Fibroblast of lung (primary cell): Measurements from ENCODE around the gene ARID1B. TPM values are rescaled to one million over a fixed set of nuclear protein-coding genes. Genes with fewer than 3 reads are reported as not detected.
A peak's percentile ranks its signal among the peaks of the same experiment; 100 is the strongest.

Source experiments
- DNase-seq, 2 donors: peaks; one replicate each; pipeline versions ENCODE4 v3.0.0 to v3.0.0-alpha.2; 2010; ENCODE audit warnings: low read depth in 2 of 2
- H2AFZ ChIP-seq: 2 replicates; pipeline ENCODE4 v1.5.1; 2012; ENCODE audit warnings: low read length, control low read depth, inconsistent platforms
- H3K27ac ChIP-seq: 2 replicates; pipeline ENCODE4 v1.5.1; 2011; ENCODE audit warnings: low read length, control low read depth; ENCODE audit not compliant: insufficient read depth
- H3K27me3 ChIP-seq: 2 replicates; pipeline ENCODE4 v1.5.1; 2011; ENCODE audit warnings: mild to moderate bottlenecking, low read length; ENCODE audit not compliant: control insufficient read depth, insufficient read depth
- H3K36me3 ChIP-seq: 2 replicates; pipeline ENCODE4 v1.5.1; 2011; ENCODE audit warnings: low read length; ENCODE audit not compliant: control insufficient read depth, insufficient read depth
- H3K4me1 ChIP-seq: 2 replicates; pipeline ENCODE4 v1.5.1; 2011; ENCODE audit warnings: low read length; ENCODE audit not compliant: control insufficient read depth, insufficient read depth; ENCODE audit errors: extremely low read depth
- H3K4me2 ChIP-seq: 2 replicates; pipeline ENCODE4 v1.5.1; 2011; ENCODE audit warnings: low read length, control low read depth; ENCODE audit not compliant: insufficient read depth; ENCODE audit errors: extremely low read depth
- H3K4me3 ChIP-seq, 4 experiments: fragments of 200-600 bp in 1 of 4; sonication (generic) in 1 of 4; replicated peaks in 1 of 4; 2 replicates each; pipeline ENCODE4 v1.5.1; 2011 to 2016; ENCODE audit warnings: low read length in 4 of 4, low read depth in 3 of 4, mild to moderate bottlenecking in 3 of 4, control low read depth in 2 of 4, inconsistent platforms in 1 of 4, mixed read lengths in 1 of 4; ENCODE audit not compliant: insufficient read depth in 1 of 4; ENCODE audit errors: control extremely low read depth in 1 of 4
- H3K79me2 ChIP-seq: 2 replicates; pipeline ENCODE4 v1.5.1; 2012; ENCODE audit warnings: mild to moderate bottlenecking, low read length, inconsistent platforms; ENCODE audit not compliant: control insufficient read depth, insufficient read depth
- H3K9ac ChIP-seq: 2 replicates; pipeline ENCODE4 v1.5.1; 2011; ENCODE audit warnings: mild to moderate bottlenecking, low read length, control low read depth; ENCODE audit not compliant: insufficient read depth
- H3K9me3 ChIP-seq: 2 replicates; pipeline ENCODE4 v1.5.1; 2012; ENCODE audit warnings: low read depth, low read length; ENCODE audit not compliant: control insufficient read depth, insufficient read depth
- H4K20me1 ChIP-seq: 2 replicates; pipeline ENCODE4 v1.5.1; 2011; ENCODE audit warnings: low read length; ENCODE audit not compliant: control insufficient read depth, insufficient read depth; ENCODE audit errors: extremely low read depth
- CTCF ChIP-seq, 2 donors: IDR thresholded peaks in 1 of 2; conservative IDR thresholded peaks in 1 of 2; 1 replicate in 1 of 2; 2 replicates in 1 of 2; pipeline ENCODE4 v1.5.1; 2011 to 2012; ENCODE audit warnings: low read length in 2 of 2, control low read depth in 1 of 2, inconsistent platforms in 1 of 2, low read depth in 1 of 2, mild to moderate bottlenecking in 1 of 2
- EZH2 ChIP-seq: IDR thresholded peaks from 2 replicates; pipeline ENCODE4 v1.5.1; 2012; ENCODE audit warnings: low read length, control low read depth, mild to moderate bottlenecking; ENCODE audit errors: missing control alignments
- polyA plus RNA-seq, 2 donors: library from polyadenylated mRNA; depleted of rRNA in 1 of 2; stranded (reverse) in 1 of 2; unstranded in 1 of 2; fragments of >200 nt; gene quantifications; 2 replicates each; pipeline ENCODE4 v1.2.1, GENCODE V29; 2011 to 2012; ENCODE audit warnings: missing spikeins in 1 of 2
- total RNA-seq: library from RNA; depleted of rRNA; stranded (reverse); fragments of >200 nt; gene quantifications from 2 replicates; pipeline ENCODE4 v1.2.1, GENCODE V29; 2014

The ARID1B gene
- total and polyA plus RNA-seq, 2 donors (not counting 1 experiment from before 2014, with no cell fraction given): 15.4 to 41.9 TPM

GRCh38 chr6:157188213-157188612 lies 411.0 kb downstream of the ARID1B start:
- H3K36me3 ChIP-seq: peaks cover 9% of the 10 kb centered on the region
- peak; percentile 46 to 93 for DNase-seq
- H3K4me2 ChIP-seq: no peak overlapping the region
- H3K9ac ChIP-seq: no peak overlapping the region
- H4K20me1 ChIP-seq: no peaks in the 10 kb centered on the region
- H2AFZ ChIP-seq: no peak overlapping the region
- no peaks in the 10 kb centered on the region for H3K9me3 ChIP-seq
- H3K4me1 ChIP-seq: peaks cover 2% of the 10 kb centered on the region
- H3K27me3 ChIP-seq: no peaks in the 10 kb centered on the region
- H3K4me3 ChIP-seq: no peak overlapping the region
- TF ChIP-seq EZH2 (no peak), CTCF (conservative IDR thresholded peaks at IDR 0.05 in 1 of 2, IDR thresholded peaks at IDR 0.05 in 1 of 2; ENCODE audit: low read depth in 1 of 2, low read length in 2 of 2) (no peak)
- H3K79me2 ChIP-seq: no peaks in the 10 kb centered on the region
- no peak overlapping the region for H3K27ac ChIP-seq

DNA sequence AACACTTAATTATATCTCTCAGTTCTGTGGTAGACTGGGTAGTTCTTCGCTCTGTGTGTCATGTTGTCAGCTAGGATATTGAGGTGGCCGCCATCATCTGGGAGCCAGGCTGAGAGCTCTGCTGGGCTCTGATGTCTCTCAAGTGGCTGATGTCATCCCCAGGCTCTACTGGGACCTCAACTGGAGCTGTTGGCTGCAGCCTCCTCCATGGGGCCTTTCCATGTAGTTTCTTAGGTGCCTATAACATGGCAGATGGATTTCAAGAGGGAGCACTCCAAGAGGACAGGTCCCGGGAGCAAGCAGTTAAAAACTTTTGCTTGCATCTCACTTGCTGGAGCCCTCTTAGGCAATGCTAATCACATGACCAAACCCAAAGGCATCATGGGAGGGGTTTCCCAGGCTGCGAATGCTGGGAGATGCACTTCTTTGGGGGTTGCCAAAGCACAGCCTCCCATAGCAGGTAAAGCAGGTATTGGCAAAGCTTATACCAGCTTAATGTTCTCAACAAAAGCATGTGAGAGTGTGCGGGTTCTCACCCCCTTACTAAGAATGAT lies 416.3 kb downstream of the ARID1B start:
- peaks cover 6% of the 10 kb centered on the region for H3K36me3 ChIP-seq
- no peak overlapping the region for H3K27ac ChIP-seq
- no peaks in the 10 kb centered on the region for H4K20me1 ChIP-seq
- no peak overlapping the region for H2AFZ ChIP-seq
- TF ChIP-seq CTCF (conservative IDR thresholded peaks at IDR 0.05 in 1 of 2, IDR thresholded peaks at IDR 0.05 in 1 of 2; ENCODE audit: low read depth in 1 of 2, low read length in 2 of 2): no peak
- no peak for TF ChIP-seq EZH2
- no peak for DNase-seq
- H3K4me3 ChIP-seq: no peak overlapping the region
- H3K79me2 ChIP-seq: no peaks in the 10 kb centered on the region
- H3K4me1 ChIP-seq: no peaks in the 10 kb centered on the region
- H3K9ac ChIP-seq: no peak overlapping the region
- H3K4me2 ChIP-seq: no peak overlapping the region
- no peaks in the 10 kb centered on the region for H3K9me3 ChIP-seq
- H3K27me3 ChIP-seq: no peaks in the 10 kb centered on the region

DNA sequence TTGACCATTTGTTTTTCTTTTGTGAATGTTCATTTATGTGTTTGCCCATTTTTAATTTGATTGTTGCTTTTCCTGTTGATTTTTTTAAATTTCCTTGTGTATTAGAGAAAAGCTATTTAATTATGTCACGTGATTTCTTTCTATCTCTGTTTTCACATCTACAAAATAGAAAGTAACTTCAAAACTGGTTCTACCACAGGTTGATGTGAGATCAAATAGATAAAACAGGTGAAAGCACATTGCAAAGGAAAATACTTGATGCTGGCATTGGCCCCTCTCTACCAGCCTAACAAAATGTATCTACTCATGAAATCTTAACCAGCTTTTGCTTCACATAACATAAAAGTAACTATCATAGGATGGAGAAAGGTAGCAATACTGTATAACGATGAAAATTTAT lies 416.9 kb downstream of the ARID1B start:
- no peaks in the 10 kb centered on the region for H3K9me3 ChIP-seq
- no peaks in the 10 kb centered on the region for H3K27me3 ChIP-seq
- H3K4me2 ChIP-seq: no peak overlapping the region
- no peak for DNase-seq
- H3K36me3 ChIP-seq: peaks cover 6% of the 10 kb centered on the region
- TF ChIP-seq CTCF (conservative IDR thresholded peaks at IDR 0.05 in 1 of 2, IDR thresholded peaks at IDR 0.05 in 1 of 2; ENCODE audit: low read depth in 1 of 2, low read length in 2 of 2) (no peak), EZH2 (no peak)
- no peak overlapping the region for H3K4me3 ChIP-seq
- H3K79me2 ChIP-seq: no peaks in the 10 kb centered on the region
- no peaks in the 10 kb centered on the region for H4K20me1 ChIP-seq
- H3K27ac ChIP-seq: no peak overlapping the region
- H3K9ac ChIP-seq: no peak overlapping the region
- no peaks in the 10 kb centered on the region for H3K4me1 ChIP-seq
- H2AFZ ChIP-seq: no peak overlapping the region
